HL-60/S4 treated with retinoic acid at 250 ng/mL for 4 days and 3 days (cell line): Measurements from ENCODE around the gene CAPNS1.

ENCODE experiments used
- in situ Hi-C: fragments of 300-500 bp; cut with MboI; formaldehyde crosslinking; loops from 2 replicates; pipeline ENCODE4 v1.7.0; 2022; ENCODE audit warnings: low sequenced_read_pairs

The CAPNS1 gene

DNA sequence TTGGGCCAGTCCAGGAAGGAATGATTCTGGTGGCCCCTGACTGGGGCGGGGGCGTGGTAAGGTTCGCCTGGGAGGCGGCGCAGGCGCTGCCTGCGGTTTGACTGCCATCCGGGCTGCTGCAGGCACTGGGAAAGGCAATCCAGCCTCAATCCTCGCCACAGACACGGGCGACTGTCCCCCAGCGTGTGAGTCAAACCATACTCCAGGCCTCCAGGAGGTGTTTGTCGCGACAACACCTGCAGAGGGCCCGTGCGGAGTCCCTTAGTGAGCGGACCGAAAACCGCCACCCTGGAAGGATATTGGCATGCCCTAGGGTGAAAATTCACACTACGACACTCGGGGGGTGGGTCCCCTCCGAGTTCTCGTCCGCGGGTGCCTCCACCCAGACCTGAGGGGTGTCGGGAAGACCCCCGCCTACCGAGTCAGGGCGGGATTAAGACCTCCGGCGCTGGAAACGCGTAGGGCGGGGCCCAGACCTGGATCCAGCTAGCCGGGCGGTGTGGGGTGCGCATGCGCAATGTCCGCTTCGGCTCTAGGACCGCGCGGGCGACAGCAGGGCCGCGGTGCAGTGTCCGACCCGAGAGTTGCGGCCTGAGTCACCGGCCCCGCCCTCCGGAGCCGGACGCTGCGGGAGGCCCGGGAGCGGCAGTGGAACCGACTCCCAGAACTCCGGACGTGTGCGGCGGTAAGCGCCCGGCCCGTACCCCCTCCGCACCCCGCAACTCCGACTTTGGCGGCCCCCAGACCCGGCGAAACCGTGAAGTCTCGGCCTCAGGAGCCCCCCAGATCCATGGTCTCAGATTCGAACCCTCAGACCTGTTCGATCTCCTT, at the start of gene CAPNS1:
CAPNS1 (plus strand) TSS at position 594 of the 831 bp plus-strand sequence. CDS start 946 bp downstream, outside the sequence.
- in situ Hi-C loops = no loop called here

DNA sequence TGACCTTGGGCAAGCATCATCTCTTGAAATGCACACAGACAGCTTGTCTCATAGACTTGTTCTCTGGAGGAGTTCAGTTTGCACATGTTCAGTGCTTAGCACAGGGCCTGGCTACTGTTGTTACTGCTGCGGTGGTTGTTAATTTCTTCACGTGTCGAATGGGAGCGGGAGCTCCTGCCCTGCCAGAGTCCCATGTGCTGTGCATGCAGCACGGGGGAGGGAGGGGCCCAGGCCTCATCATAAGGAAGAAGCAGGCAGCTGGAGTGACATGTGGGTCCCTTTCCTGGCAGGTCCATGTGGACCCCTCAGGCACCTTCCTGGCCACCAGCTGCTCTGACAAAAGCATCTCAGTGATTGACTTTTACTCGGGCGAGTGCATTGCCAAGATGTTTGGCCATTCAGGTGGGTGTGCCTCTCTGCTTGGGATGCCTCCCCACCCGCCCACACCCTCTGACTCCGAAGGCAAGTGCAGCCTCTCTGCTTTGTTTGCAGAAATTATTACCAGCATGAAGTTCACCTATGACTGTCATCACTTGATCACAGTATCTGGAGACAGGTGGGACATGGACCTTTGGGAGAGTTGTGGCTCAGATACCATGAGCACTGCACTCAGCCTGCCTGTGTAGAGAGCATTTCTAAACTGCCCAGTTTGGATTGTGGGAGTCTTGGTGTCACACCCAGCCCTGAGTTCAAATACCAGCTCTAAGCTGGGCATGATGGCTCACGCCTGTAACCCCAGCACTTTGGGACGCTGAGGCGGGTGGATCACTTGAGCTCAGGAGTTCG, 48.8 kb upstream of the CAPNS1 start:
- in situ Hi-C loops = no loop called here

DNA sequence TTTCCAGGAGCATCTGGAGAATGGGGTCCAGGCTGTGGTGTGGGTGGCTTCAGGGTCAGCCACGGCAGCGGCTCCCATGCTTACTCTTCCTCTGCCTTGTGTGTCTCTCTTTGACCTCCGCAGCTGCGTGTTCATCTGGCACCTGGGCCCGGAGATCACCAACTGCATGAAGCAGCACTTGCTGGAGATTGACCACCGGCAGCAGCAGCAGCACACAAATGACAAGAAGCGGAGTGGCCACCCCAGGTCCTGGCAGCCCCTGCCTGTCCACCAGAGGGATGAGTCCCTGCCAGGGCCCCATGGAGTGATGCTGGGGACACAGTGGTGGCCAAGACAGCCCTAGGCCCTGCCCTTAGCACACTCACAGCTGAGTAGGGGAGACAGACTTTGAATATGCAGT, 47.3 kb upstream of the CAPNS1 start:
- in situ Hi-C loops = no loop called here

DNA sequence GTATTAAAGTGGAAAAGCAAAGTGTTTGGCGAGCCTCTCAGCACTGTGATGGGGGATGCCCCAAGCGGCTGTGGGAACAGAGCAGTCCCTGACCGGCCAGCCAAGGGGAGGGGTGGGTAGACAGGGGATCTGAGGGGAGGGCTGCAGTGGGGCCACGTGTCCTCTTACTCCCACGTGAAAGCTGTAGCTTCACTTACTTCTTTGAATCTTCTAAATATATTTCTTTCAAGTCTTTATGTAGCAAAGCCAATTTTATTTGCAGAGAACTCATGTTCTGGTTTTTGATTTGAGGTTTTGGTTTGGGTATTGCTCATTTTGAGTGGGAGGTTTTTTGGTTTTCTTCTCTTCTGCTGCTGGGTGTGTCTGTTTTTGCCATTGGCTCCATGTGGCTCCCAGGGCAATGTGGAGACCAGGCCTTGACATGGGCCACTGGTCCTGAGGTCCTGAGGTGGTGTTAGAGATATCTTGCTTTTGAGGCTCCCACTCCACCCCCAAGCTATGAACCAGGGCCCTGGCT, 46.7 kb upstream of the CAPNS1 start:
- in situ Hi-C loops = no loop called here

DNA sequence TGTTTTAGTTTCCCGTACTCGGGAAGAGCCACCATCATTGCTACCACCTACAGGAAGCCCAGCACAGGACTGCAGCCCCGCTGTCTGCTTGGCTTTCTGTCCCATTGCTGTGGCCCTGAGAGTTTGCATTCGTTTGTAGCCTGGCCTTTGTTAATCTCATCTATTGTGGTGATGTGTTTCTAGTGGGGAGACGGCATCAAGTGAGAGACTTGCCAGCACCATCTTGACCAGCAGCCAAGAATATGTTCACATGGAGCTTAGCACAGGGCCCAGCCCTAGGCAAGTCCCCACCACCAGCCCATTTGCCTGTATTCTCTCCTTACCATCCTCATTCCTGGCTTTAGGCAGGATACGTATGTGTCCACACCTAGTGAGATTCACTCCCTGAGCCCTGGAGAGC, 46.2 kb upstream of the CAPNS1 start:
- in situ Hi-C loops = no loop called here

DNA sequence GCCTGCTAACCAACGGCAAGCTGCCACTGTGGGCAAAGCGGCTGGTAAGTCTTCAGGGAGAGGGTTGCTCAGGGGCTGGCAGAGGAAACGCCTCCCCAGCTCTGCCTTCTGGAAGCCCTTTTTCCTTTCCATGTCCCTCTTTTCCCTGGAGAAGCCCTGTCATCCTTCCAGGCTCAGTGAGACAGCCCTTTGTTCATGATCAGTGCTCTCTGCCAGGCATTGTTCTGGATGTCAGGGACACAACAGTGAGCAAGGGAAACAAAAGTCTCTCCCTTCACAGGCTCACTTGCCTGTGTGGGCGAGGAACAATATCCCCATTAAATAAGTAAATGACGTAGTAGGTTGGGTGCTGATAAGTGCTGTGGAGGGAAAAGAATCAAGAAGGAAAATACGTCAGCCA, 42.8 kb upstream of the CAPNS1 start:
- in situ Hi-C loops = no loop called here

DNA sequence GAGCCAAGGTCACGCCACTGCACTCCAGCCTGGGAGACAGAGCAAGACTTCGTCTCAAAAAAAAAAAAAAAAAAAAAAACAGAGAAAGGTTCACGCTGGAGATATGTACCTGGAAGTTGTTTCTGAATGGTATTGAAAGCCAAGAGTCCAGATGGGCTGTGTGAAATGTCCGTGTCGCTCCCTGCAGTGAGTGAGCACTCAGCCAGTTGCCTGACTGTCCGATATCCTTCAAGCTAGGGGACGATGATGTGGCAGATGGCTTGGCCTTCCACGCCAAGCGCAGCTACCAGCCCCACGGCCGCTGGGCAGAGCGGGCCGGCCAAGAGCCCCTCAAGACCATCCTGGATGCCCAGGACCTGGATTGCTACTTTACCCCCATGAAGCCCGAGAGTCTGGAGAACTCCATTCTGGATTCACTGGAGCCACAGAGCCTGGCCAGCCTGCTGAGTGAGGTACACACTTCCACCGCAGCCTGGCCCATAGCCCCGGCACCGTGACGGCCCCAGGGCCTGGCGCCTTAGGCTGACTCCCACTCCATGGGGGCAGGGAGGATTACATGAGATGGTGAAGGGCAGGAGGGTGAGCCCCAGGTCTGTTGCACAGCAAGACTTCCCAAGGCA, 40.6 kb upstream of the CAPNS1 start:
- in situ Hi-C loops = no loop called here

DNA sequence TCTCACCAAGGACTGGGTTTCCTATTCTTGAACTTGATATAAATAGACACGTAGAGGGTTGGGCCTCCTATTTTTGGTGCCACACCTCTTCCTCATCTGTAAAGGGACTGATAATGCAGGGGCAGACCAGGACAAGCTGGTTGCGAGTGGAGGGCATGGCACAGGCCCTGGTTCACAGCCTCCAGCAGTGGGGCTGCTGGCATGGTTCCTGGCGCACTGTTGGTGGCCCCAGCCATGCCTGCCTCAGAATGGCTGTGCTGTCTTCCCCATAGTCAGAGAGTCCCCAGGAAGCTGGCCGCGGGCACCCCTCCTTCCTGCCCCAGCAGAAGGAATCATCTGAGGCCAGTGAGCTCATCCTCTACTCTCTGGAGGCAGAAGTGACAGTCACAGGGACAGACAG, 39.4 kb upstream of the CAPNS1 start:
- in situ Hi-C loops = no loop called here

DNA sequence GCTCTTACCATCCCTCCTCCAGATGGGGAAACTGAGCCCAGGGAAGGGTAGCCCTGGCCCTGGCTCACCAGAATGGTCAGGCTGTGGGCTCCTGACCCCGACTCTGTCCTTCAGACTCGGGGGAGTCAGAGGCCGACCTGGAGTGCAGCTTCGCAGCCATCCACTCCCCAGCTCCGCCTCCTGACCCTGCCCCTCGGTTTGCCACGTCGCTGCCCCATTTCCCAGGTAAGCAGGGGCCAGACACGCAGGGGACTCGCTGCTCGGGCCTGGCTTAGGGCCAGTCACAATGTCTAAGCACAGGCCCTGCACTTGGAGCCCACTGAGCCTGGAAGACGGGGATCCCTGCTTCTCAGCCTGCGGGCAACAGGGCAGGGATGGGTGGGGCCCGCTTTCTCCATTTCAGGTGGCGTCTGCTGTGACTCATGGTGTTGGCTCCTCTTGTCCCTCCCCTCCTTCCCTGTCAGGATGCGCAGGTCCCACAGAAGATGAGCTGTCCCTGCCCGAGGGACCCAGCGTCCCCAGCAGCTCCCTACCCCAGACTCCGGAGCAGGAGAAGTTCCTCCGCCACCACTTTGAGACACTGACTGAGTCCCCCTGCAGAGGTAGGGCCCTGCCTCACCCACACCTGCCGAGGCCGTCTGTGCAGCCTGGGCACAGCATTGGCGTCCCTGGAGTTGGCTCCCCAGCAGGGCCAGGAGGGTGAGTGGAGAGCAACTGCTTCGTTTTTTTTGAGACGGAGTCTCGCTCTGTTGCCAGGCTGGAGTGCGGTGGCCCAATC, 38.1 kb upstream of the CAPNS1 start:
- in situ Hi-C loops = no loop called here

DNA sequence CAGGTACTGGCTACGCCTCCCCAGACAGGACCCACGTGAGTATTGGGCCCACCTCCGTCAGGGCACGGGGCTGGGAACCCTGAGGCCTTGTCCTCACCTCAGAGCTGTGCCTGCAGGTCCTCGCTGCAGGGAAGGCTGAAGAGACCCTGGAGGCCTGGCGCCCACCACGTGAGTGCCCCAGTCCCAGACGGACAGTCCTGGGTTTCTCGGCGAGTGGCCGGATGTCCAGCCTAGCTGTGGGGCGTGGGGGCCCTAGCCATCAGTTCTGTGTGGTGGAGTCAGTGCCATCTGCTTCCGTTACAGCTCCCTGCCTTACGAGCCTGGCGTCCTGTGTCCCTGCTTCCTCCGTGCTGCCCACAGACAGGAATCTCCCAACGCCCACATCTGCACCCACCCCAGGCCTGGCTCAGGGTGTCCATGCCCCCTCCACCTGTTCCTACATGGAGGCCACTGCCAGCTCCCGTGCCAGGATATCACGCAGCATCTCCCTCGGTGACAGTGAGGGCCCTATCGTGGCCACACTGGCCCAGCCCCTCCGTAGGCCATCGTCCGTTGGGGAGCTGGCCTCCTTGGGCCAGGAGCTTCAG, 36.7 kb upstream of the CAPNS1 start:
- in situ Hi-C loops = no loop called here

DNA sequence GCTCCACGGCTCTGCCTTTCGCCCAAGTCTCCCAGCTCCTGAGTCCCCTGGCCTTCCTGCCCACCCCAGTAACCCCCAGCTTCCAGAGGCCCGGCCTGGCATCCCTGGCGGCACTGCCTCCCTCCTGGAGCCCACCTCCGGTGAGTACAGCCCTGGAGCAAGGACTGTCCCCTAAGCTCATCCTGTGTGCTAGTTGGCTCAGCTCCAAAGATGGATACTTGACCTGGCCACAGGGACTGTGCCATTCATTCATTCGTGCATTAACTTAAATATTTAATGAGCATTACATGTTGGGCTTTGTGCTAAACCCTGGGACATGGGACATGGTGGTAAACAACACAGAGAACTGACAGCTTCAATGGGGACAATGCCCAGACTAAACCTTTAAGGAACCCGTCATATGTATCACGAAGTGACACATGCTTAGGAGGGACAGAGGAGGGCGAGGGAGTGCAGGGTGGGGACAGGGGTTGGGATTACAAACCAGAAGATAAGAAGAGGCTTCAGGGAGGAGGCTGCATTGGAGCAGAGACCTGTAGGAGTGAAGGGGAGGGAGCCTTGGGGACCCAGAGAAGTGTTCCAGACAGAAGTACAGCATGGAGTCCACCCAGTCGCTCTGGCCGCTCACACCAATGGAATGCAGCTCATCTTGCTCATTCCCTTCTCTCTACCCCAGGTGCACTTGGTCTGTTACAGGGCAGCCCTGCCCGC, 35.9 kb upstream of the CAPNS1 start:
- in situ Hi-C loops = no loop called here

DNA sequence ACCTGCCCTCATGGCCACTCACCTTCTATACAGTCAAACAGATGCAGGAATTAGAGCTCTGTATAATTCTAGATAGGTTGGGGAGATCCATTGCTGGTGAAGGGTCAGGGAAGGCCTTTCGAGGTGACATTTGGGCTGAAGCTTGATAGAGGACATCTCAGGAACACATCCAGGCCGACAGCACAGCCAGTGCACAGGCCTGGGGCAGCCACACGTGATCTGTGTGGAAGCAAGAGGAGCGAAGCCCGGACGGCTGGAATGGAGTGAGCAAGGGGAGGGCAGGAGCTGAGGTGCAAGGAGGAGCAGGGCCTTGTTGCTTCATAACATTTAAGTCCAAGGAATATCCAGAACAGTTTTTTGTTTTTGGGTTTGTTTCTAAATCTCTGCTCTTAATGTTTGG, 33.4 kb upstream of the CAPNS1 start:
- in situ Hi-C loops = no loop called here

DNA sequence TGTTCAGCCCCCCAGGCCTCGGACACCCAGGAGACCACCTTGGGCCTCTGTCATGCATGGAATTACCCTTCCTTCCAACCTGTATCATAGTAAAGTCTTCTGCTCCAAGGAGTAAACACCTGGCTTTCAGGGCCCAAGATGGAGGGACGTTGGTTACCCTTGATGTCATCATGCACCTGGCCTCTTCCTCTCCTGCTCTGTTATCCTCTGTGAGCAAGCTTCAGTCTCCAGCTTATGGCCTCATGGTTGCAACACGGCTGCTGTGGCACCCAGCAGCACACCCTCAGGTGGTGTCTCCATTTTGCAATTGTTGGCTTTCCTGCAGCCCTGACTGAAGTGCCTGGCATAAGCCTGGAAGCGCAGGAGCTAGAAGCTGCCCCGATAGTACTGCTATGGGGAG, 32.9 kb upstream of the CAPNS1 start:
- in situ Hi-C loops = no loop called here

DNA sequence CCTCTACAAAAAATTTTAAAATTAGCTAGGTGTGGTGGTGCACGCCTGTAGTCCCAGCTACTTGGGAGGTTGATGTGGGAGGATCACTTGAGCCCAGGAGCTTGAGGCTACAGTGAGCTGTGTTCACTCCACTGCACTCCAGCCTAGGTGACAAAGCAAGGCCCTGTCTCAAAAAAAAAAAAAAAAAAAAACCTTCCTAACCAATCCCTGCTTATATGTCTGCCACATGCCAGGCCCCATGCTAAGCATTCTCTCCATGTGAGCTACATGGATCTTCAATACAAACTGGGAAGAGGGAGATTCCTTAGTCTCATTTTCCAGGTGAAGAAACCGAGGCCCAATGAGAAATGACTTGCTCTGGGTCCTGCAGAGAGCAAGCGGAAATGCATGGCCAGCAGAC, 31.2 kb upstream of the CAPNS1 start:
- in situ Hi-C loops = no loop called here

DNA sequence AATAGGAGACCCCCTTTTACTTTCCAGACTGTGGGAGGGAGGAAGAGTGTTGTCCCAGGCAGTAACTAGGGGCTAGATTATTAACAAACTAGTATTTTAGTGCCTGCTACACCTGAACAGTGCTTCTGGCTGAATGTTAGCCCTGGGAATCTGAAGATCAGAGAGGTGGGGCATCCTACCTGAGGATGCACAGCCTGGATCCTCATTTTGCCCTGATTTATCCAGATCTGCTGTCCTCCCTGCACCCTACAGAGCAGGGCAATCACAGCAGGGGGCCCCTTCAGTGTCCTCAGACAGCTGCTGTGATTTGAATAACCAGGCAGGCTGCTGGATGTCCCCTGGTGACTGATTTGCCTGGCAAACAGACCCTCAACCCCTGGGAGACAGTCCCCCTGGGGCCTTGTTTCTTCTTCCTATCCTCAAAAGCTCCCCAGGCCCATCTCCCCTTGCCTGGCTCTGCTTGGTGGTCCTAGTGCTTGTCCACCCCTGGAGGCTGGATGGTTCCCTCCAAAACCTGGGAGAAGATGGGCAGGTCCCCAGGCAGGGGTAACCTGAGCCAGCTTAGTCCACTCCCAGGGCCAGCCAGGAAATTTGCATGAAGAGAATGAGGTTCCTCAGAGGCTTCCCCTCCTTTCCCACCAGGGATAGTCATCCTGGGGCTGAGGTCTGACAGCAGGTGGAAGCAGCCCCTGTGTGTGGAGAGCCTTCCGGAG, 29.2 kb upstream of the CAPNS1 start, which contains the start of gene OVOL3:
OVOL3 (plus strand) TSS at position 657 of the 713 bp plus-strand sequence. CDS start 60 bp downstream, outside the sequence.
- in situ Hi-C loops = no loop called here

DNA sequence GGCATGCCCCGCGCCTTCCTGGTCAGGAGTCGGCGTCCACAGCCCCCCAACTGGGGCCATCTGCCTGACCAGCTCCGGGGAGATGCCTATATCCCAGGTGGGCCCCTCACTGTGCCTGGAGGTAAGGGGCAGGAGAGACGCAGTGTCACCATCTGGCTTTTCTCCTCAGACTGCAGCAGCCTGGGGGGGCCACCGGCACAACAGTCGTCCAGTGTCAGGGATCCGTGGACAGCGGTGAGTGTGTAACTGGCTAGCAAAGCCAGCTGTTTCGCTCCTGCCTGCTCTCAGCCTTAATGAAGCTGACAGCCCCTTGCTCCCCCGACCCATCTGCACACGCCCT, 28.7 kb upstream of the CAPNS1 start:
- in situ Hi-C loops = no loop called here

DNA sequence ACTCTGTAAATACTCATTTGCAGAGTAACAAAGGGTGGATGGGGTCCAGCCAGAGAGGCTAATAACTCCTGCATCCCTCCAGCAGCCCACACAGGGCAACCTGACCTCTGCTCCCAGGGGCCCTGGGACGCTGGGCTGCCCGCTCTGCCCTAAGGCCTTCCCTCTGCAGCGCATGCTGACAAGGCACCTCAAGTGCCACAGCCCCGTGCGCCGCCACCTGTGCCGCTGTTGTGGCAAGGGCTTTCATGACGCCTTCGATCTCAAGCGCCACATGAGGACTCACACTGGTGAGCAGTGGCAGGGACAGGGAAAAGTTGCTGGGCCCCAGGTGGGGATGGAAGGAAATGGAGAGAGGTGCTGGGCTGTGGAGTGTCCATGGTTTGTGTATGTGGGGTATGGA, 27.2 kb upstream of the CAPNS1 start:
- in situ Hi-C loops = no loop called here

DNA sequence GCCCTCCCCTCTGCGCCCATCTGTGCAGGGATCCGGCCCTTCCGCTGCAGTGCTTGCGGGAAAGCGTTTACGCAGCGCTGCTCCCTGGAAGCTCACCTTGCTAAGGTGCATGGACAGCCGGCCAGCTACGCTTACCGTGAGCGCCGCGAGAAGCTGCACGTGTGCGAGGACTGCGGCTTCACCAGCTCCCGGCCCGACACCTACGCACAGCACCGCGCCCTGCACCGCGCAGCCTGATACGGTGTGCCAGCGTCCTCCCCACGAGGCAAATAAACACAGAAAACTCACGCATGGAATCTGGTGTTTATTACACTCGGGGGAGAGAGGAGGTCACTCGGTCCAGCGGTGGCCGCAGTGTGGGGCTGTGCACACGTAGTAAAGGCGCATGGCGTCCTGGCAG, 26.4 kb upstream of the CAPNS1 start:
- in situ Hi-C loops = no loop called here
